DMS53 treated with DMSO at 0.1 percent for 48 hours (cell line): Measurements from ENCODE around the gene PCNA.

Experiments
- DNase-seq: peaks from one replicate; lab custom pipeline; 2025; ENCODE audit not compliant: unreplicated experiment; lab: John Stamatoyannopoulos, UW

Gene PCNA

GRCh38 chr20:5119435-5120184, at the start of gene PCNA:
Gene PCNA (minus strand): TSS chr20:5119958. CDS start chr20:5119798, 160 bp downstream.
- peak; percentile 96 for DNase-seq

DNA sequence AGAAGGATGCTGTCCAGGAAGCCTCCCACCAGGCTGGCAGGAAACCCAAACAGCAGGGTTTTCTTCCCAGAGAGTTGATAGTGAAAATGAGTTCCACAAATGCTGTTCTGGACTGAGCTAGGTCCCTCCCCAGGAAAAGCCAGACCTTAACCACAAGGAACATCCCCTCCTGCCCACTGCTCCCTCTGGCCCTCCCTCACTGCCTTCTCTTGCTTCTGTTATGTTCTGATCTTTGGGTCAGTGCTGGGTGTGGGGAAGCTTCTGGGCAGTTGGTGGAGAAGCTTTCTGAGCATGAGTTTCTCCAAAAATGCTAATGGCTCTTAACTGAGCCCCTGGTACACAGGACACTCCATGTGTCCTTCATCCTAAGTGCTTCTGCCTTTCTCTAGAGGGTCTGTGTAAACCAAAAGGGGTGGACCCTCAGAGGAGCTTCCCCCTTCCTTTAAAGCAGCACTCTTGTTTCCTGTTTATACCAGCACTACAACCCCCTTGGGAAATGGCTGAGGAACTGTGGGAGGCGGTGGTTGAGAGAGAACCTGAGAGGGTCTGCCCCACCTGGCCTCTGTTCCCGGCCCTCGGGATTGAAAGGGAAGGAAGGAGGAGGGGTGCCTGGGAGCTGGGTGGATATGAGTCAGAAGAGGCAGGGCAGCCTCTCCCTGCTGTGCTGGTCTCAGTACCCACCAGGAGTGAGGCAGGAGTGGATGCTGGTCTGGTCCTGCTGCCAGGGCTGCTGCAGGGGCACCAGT, 49.1 kb upstream of the PCNA start:
- DNase-seq = no peak

GRCh38 chr20:5164645-5165625, 45.2 kb upstream of the PCNA start:
- DNase-seq = no peak

GRCh38 chr20:5161536-5162164, 41.9 kb upstream of the PCNA start:
- no peak for DNase-seq

DNA sequence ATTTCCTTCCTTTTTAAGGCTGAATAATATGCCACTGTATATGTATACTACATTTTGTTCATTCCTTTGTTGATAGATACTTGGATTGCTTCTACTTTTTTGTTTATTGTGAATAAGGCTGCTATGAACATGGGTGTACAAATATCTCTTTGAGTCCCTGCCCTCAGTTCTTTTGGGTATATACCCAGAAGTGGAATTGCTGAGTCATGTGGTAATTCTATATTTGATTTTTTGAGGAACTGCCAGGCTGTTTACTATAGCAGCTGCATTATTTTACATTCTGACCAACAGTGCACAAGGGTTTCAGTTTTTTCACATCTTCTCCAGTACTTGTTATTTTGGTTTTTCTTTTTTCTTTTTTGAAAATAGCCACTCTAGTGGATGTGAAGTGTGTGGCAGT, 41.1 kb upstream of the PCNA start:
- no peak for DNase-seq

DNA sequence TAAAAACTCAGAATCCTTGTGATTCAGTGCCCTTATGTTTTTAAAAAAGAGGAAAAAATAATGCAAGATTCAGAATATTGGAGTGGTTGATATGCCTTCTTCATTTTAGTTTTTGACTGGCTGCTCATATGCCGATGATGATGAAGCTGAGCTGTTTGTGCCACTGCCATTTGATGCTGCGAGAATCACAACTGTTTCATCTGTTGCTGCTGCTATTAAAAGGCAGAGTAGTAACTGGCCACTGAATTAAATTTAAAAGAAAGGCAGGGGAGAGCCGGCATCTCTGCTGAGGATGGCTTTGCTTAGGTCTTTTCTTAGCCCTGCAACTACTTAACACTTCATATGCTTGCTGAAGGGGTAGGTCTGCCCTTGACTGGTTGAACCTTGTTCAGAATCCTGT, 40.2 kb upstream of the PCNA start:
- no peak for DNase-seq

DNA sequence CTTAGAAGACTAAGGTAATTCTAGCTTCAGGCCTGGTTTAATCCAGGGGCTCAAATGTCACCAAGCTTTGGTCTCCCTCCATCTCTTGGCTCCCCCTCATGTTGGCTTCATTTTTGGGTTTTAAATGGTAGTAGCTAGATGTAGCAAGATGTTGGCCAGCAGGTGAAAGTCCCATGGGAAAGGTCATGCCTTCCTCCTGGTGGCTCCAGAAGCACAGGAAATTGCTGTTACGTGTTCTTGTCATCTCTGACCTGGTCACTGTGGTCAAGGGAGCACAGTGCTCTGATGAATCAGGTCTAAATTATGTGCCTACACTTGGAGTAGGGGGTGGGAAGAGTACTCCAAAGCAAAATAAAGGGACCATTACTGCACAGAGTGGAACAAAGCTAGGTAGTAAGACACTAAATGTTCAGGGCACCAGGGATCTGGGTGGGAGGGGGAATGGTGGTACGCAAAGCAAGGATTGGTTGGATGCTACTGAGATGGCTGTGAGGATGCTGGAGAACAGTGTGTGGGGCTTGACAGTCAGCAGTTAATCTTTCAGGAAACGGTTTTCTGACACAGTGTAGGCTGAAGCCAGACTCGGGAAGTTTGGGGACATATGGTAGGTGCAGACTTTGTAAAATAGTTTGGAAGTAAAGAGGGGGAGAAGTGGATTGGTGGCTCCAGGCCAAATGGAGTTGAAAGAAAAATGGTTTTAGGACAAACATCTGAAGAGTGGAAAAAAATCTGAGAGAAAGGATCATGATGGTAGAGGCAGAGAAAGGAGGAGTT, 37.1 kb upstream of the PCNA start:
- DNase-seq = no peak

DNA sequence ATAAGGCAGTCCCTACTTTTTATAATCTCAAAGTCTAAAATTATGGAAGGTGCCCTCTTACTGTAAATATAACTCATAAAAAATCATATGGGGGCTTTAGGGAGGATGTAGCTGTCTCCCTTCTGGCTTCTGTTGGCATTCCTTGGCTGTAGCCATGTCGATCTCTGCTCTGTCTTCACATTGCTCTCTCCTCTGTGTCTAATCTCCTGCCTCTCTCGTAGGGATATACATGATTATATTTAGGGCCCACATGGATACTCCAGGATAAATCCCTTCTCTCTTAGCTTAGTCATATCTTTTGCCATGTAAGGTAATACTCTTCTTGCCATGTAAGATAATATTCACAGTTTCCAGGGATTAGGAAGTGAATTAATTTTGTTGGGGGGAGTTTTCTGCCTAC, 35.6 kb upstream of the PCNA start:
- no peak for DNase-seq

- DNase-seq = no peak
Measured at GRCh38 chr20:5154543-5154925, 34.8 kb upstream of the PCNA start.

DNA sequence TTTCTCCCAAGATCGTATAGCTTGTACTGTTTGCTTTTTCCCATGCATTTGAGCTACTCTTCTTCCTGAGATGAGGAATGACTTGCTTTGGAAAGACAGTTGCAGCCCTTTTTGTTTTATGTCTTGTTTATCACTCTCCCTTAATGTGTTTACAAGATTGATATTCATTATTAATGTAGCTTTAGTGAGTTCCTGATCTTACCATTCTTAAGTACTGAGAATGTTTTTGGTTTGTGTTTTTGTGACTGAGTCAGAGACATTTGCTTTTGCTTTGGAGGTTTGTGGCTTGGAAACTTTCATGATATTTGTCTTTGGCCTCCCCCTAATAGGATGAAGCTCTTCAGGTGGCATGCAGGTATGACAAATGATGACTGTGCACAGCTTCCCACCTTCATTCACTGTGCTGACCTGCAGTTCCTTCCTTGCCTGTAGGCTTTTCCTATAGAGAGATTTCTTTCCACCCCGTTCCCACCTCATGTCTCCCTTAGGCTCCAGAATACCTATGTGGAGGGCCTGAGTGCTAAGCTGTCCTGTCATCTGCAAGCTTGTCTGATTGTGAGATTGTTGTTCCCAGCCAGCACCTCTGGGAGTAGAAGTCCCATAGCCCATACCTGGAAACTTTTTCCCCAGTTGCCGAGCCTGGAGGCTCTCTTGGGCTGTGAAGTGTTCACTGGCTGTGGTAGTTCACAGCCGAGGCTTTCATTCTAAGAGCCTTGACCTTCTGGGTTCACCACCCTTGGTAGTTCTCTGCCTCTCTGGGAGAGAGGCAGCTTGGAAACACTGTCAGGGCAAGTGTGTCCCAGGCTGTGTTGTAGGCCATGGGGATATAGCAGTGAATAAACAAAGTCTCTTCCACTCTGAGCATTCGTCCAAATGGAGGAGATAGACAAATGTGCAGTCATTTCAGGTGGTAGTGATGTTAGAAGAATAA, 34.1 kb upstream of the PCNA start:
- no peak for DNase-seq

GRCh38 chr20:5153152-5153467, 33.4 kb upstream of the PCNA start:
- DNase-seq = no peak

DNA sequence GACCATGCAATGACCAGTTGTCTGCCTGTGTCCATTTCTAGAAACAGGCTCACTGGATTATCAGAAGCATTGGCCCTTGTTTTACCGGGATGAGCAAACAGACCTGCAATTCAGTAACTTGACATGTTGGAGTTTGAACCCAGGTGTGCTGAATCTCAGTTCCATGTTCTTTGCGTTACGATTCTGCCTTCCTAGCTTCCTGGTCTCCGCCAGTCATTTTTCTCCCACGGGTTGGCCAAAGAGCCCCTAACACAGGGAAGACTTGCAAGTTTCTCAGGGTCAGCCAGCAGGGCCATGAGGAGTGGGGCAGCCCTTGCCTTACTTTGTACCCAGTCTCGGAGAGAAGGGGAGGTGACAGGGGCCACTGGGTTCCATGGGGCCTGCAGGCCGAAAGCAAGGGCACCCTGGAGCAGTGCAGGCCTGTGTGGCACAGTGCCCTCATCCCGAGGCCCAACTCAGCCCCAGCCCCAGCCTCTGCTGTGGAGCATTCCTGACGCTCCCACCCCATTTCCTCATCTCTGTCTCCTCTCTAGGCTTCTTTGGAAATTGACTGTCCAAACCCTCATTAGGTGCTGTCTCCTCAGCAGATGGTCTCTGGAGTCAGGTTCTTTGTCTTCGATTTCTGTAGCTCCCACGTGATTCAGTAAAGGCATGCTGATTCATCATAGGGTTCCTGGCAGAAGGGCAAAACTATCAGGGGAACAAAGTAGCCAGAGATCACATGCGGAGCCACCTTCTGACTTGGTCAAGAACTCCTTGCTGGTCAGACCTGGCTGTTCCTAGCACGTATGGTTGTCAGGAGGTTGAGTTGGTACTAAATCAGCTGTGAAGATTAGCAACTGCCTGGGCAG, 30.7 kb upstream of the PCNA start:
- no peak for DNase-seq

- DNase-seq = no peak
Measured at GRCh38 chr20:5149892-5150225, 30.1 kb upstream of the PCNA start.

- no peak for DNase-seq
Measured at GRCh38 chr20:5148581-5148980, 28.8 kb upstream of the PCNA start.

GRCh38 chr20:5146871-5147592, 27.3 kb upstream of the PCNA start:
- DNase-seq = no peak

- no peak for DNase-seq
Measured at GRCh38 chr20:5146099-5146668, 26.4 kb upstream of the PCNA start.

- no peak for DNase-seq
Measured at GRCh38 chr20:5145365-5146098, 25.8 kb upstream of the PCNA start.
